Measurements from ENCODE around the gene LDLRAD2. TPM values are rescaled to one million over a fixed set of nuclear protein-coding genes. Genes with fewer than 3 reads are reported as not detected.

Gene LDLRAD2
- total RNA-seq, 1 donor from 2014 or later = not detected

DNA sequence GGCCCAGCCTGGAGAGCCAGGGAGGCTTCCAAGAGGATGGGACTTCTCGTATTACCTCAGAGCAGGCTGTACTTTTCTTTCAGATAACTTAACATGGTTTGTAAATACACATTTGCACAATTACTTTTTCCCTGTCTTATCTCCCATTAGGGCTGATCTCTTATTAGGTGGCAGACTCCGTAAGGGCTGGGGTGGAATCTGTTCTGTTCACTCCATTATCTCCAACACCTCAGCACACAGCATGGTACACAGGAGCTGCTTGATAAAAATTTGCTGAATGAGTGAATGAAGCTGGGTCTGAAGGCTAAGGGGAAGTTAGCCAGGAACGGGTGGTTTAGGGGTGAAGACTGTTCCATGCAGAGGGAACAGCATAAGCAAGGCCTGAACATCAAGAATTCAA lies 48.9 kb downstream of the LDLRAD2 start:
- no peak for DNase-seq (ENCODE audit: low read depth)

DNA sequence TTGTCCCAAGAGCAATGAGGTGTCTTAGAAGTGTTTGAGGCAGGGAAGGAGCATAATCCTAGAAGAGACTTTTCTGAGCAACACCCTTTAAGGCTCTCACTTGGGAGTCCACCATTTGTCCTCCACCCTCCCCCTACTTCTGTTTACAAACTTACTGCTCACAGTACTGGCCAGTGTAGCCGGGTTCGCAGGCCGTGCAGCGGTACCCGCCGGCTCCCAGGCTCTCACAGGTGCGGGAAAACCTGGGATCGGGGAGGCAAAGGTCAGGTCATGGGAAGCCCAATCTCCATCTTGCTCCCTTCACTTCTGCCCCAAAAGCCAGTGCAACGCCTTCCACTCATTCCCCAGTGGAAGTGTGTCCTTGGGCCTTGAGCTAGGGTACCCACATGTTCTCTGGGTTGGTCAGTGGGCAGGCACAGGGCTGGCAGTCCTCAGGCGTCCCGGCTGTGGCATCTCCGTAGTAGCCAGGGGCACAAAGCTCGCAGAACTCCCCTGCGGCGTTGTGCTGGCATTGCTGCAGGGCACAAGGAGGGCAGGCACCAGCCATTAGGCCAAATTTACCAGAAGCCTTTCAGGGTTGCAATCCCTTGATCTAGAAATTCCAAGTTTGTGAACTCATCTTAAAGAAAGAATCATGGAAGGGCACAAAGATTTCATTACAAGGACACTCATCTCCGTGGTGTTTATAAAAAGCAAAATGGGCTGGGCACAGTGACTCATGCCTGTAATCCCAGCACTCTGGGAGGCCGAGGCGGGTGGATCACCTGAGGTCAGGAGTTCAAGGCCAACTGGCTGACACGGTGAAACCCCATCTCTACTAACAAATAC lies 49.8 kb downstream of the LDLRAD2 start:
- DNase-seq (ENCODE audit: low read depth) = peak; percentile 43

DNA sequence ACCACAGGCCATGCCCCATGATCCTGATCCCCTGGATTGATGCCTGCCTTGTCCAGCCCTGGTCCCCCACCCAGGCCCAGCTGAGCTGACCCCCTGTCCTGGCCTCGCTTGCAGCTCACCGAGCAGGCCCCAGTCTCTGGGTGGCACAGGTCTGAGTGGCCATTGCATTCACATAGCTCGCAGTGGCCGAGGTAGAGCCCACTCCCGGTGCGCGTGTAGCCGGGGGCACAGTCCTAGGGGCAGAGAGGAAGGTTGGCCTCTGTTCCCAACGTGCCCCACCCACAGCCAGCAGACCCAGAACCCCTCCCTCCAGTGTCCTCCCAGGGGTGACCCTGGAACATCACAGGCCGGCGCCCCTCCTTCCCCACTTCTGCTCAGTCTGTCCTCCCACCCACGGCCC lies 51.9 kb downstream of the LDLRAD2 start:
- no peak for DNase-seq (ENCODE audit: low read depth)

DNA sequence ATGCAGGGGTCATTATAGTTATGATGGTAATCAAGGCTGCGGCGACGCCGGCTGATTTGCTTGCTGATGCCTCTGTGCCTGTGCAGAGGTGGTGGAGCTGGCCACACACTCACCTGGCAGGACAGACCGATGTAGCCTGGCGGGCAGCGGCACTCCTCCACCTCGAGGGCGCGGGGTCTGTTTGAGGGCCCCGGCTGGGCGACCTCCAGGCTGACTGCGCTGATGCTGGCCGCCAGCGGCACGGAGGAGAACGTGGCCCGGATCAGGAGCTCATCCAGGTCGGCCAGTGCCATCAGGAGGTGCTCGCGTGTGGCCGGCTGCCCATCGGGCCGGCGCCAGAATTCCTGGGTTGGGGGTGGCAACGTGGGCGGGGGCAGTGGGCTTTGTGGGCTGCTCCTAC lies 52.7 kb downstream of the LDLRAD2 start:
- DNase-seq (ENCODE audit: low read depth) = no peak

DNA sequence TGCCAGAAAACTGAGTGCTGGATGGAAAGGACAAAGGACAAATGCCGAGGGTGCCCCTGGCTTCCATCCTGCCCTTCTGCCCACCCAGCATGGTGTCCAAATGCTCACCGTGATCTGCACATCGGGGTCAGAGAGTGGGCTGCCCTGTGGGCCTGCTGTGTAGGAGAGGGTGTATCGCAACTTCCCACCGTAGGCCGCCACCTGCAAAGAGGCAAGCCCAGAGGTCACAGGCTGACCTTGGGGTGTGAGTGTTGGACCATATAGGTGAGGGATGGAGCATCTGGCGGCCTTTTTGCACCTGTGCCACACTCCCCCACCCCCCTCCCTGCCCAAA lies 53.5 kb downstream of the LDLRAD2 start:
- DNase-seq (ENCODE audit: low read depth) = no peak

DNA sequence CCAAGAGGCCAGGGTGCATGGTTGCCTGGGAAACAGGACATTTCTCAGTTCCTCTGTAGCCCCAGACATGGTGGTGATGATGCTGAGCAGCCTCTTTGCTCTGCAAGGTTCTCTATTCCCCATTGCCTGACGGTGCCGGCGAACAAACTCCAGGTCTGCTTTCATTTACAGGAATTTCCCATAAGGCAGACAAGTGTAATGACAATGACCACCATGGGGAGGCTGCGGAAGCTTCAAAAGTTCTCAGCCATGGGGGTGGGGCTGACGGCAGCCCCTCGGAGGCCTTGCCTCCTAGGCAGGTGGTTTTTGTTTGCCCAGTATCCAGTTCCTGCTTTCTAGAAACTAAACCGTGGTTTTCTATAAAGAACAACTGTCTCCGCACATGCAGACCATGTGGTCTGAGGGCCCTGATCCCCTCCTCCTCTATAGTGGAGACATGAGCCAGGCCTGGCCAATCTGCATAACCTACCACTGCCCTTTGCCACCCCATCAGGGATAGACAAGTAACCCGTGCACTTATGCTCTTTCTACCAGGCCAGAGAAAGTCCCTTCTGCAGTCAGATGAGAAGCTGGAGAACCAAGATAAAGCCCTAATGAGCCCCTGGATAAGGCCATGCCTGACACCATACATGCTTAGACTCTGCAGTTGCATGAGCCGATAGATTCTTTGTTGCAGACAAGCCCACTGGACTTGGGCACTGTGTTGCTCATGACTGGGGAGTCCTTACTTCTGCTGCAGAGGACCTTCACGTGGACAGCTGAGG lies 54.1 kb downstream of the LDLRAD2 start:
- no peak for DNase-seq (ENCODE audit: low read depth)

DNA sequence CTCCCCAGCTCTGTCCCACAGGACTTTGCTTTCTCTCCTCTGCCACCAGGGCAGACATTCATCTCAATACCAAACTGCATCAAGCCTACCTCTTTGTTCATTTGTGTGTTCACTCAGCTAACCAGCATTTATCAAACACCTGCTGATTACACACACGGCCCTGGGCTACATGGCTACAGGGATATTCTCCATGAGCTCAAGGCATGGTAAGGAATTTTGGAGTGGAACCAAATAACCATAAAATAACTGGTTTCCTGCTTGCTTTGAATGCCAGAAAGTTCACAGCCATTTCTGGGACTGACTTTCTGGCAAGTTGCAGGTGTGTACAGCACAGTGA lies 54.6 kb downstream of the LDLRAD2 start:
- peak; percentile 8 for DNase-seq (ENCODE audit: low read depth)

DNA sequence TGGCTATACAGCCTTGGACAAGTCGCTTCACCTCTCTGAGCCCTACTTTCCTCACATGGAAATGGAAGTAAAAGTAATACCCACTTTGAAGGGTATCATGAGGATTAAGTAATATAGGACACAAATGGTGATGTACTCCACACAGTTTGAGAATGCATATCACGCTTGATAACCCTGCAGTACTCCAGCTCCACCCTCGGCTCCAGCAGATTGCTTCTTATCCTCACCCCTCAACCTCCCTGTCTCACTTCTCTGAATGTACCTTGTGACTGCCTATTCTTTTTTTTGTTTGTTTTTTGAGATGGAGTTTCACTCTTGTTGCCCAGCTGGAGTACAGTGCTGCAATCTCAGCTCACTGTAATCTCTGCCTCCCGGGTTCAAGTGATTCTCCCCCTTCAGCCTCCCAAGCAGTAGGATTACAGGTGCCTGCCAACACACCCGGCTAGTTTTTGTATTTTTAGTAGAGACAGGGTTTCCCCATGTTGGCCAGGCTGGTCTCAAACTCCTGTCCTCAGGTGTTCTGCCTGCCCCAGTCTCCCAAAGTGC lies 55.5 kb downstream of the LDLRAD2 start:
- DNase-seq (ENCODE audit: low read depth) = no peak

DNA sequence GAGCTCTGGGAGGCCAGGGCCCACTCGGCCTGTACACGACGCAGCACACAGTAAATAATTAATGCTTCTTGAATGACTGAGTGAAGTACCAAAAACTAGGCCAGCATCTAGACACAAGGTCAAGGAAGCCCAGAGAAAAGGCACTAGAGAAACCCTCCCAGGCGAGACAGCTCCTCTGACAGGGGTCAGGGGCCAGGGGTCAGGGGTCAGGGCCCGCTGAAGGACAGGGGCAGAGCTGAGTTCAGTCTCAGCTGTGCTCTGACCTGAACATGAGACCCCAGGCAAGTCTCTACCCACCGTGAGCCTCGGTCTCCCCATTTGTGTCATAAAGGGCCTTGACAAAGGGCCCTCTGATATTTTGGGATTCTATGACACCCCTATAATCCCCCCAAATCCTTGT lies 56.4 kb downstream of the LDLRAD2 start:
- no peak for DNase-seq (ENCODE audit: low read depth)

DNA sequence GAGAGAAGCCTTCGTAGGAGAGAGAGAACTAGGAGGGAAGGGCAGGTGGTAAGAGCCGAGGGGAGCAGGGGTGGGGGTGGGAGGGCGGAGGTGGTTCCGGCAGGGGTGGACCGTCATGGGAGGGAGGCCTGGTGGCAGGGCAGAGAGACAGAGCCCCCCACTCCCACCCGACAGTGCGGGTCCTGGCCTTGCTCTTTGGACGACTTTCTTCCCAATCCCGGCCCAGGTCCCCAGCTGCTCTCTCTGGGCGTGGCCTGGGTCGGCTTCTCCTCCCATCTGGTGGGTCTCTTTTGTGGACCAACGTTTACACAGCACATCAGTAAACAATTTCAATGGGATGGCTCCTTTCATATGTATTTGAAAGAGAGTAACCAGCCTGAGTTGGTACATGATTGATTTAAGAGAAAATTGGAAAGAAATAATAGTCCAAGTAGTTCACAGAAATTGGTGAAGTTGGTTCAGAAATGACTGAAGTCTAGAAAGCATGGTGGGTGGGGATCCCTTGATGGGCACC lies 56.9 kb downstream of the LDLRAD2 start:
- DNase-seq (ENCODE audit: low read depth) = no peak

DNA sequence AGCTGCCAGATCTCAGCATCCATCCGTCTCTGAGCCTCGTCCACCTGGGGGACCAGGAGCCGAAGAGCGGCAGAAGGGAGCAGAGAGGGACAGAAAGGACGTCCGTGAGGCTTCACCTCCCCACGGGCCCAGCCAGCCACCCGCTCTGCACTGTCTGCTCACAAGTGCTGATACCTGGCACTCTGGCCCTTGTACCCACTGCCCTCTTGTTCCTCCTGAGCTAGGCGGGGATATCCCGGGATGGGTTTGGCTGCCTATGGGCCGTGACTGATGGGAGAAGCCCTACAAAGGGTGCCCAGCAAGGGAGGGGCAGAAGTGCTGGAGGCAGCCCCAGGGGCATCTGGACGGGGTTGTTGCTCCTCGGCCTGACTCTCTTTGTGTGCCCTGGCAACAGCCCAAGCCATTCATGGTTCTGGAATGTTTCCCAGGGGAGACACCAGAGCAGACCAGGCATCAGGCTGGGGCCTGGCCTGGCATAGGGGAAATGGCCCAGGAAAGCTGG lies 57.6 kb downstream of the LDLRAD2 start:
- DNase-seq (ENCODE audit: low read depth) = peak; percentile 94

DNA sequence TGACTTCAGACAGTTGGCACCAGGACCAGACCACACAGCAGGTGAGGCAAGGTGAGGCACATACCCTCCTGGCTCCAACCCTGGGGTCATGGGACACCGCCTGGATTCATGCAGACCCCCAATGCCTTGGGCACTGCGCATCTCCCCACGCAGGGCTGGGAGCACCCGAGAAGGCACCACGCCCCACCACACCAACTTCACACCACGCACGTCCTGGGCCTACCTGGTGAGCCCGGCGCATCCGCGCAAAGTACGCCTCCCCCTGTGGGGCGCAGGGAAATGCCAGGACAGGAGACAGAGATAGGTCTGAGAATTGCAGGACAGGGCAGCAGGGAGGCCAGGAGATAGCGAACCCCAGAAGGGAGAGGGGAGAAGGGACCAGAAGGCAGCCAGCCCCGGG lies 58.5 kb downstream of the LDLRAD2 start:
- DNase-seq (ENCODE audit: low read depth) = no peak

DNA sequence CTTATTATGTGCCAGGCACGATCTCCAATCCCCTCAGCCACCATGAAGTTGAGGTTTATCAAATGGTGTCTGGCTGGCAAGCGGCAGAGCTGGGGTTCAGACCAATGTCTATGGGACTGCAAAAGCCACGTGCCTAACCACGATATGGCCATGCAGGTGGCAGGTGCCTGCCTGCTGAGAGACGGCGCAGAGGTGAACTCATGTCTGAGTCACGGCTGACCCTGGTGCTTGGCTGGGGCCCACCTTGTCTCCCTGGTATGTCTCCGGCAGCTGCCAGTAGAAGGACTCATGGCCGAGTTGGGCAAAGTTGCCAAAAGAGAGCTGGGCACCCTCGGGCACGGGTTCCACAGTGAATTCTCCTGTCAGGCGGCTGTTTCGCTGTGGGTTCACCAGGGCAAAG lies 59.9 kb downstream of the LDLRAD2 start:
- DNase-seq (ENCODE audit: low read depth) = no peak

DNA sequence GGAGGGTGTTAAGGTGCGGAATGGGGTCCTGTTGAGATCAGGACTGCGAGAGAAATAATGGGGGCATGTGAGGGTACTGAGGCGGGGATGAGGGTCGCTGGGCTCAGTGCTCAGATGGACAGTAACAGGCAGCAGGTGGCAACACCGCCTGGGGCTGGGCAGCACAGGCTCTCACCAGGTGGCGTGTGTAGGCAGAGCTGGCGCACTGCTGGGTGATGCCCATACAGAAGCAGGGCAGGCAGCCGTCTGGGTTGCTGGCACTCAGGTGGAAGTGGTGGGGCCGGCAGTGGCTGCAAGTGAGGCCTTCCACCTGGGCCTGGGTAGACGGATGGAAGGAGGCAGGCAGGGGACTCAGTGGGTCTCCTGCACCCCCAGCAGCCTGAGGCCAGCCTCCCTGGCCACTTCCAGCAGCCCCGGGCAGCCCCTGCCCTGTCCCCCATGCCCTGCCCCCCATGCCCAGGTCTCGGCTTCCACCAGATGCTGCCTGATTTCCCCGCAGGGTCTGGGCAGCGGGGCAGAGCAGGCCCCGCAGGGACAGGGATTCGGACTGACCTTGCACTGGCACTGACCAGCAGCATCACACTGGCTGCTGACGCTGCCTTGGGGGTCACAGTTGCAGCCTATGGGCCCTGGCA lies 60.5 kb downstream of the LDLRAD2 start:
- DNase-seq (ENCODE audit: low read depth) = no peak

DNA sequence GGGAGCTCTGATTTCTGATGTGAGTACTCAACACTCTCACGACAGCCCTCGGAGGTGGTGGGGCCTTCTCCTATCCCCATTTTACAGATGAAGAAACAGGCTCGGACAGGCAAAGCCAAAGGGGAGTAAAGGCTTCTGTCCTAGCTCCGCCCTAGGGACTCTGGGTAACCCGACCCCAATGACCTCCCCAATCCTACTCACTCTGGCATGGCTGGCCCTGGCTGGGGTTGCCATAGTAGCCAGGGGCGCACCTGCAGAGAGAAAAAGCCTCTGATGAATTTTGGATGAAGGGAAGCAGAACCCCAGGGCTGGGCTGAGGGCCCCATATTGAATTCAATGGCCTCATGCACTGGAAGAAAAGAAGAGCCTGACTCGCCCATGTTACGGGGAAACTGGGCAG lies 61.1 kb downstream of the LDLRAD2 start:
- DNase-seq (ENCODE audit: low read depth) = no peak

DNA sequence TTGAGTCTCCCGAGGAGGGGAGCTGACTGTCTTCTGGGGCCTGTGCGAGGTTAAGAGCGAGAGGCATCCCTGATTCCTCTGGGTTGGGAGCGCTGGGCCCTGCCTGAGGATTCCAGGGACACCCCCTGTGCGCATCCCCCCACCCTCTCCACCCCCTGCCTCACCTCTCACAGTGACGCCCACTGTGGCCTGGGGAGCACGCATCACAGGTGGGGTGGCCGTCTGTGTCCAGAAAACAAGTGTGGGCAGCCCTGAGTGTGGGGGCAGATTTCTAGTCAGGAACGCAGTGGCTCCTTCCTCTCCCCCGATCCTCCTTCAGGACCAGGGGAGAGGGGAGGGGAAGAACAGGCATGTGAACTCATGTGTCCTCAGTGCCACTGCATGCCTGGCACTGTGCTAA lies 61.7 kb downstream of the LDLRAD2 start:
- no peak for DNase-seq (ENCODE audit: low read depth)

DNA sequence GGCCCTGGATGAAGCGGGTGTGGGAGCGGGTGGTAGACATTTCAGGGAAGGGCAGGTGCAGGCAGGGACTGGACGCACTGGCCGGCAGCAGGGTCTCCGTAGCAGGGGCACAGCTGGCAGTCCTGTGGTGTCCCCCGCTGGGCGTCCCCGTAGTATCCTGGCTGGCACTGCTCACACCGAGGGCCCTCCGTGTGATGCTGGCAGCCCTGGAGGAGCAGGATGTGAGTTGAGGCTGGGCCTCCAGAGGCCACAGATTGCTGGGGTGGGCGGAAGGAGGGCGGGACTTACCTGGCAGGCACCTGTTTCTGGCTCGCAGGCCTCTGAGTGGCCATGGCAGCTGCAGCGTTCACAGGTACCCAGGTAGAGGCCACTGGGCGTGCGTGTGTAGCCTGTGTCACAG lies 62.3 kb downstream of the LDLRAD2 start:
- no peak for DNase-seq (ENCODE audit: low read depth)

Other genes starting within 250 kb of the LDLRAD2 start
- gene RAP1GAP, start 142.9 kb upstream of the LDLRAD2 start, total RNA-seq = 0.87 and 23.5 TPM in 2 replicates
- 32.1 and 100 TPM in 2 replicates for gene USP48, start 29.1 kb upstream of the LDLRAD2 start, total RNA-seq
- 219 and 912 TPM in 2 replicates for gene HSPG2, start 125.0 kb downstream of the LDLRAD2 start, total RNA-seq
- gene CELA3B, start 164.8 kb downstream of the LDLRAD2 start, total RNA-seq = not detected in 2 replicates
- gene CELA3A, start 189.4 kb downstream of the LDLRAD2 start, total RNA-seq = not detected in 2 replicates
- gene CDC42, start 240.4 kb downstream of the LDLRAD2 start, total RNA-seq = 233 and 926 TPM in 2 replicates